GM23248 (cell line): ENCODE results near the gene TMEM126B. TPM values are rescaled to one million over a fixed set of nuclear protein-coding genes. Genes with fewer than 3 reads are reported as not detected.
"Not testable (repeated sequence)": the region's sequence is repeated elsewhere in the genome, so short reads cannot be mapped to it uniquely, and the experiment has no call there.

Experiments
- DNase-seq: peaks from one replicate; pipeline ENCODE4 v3.0.0-alpha.2; 2015
- H2AFZ ChIP-seq: fragments of 200-600 bp; sonication (generic); 2 replicates; pipeline ENCODE4 v1.6.1; 2016; ENCODE audit warnings: antibody characterized with exemption
- H3F3A ChIP-seq: fragments of 200-600 bp; sonication (generic); 2 replicates; pipeline ENCODE4 v1.6.1; 2016; ENCODE audit warnings: mild to moderate bottlenecking, antibody characterized with exemption, mixed run types; ENCODE audit not compliant: insufficient read depth
- H3K27ac ChIP-seq: fragments of 200-600 bp; sonication (generic); 2 replicates; pipeline ENCODE4 v1.5.1; 2016; ENCODE audit warnings: mild to moderate bottlenecking
- H3K27me3 ChIP-seq: fragments of 200-600 bp; sonication (generic); replicated peaks from 2 replicates; pipeline ENCODE4 v1.6.1; 2016; ENCODE audit warnings: mild to moderate bottlenecking; ENCODE audit not compliant: insufficient read depth
- H3K36me3 ChIP-seq: fragments of 200-600 bp; sonication (generic); 2 replicates; pipeline ENCODE4 v1.6.1; 2016; ENCODE audit warnings: low read depth, mild to moderate bottlenecking
- H3K4me1 ChIP-seq: fragments of 200-600 bp; sonication (generic); 2 replicates; pipeline ENCODE4 v1.6.1; 2016; ENCODE audit warnings: mild to moderate bottlenecking; ENCODE audit not compliant: insufficient read depth
- H3K4me2 ChIP-seq: fragments of 200-600 bp; sonication (generic); one replicate; pipeline ENCODE4 v1.6.1; 2016; ENCODE audit warnings: mild to moderate bottlenecking; ENCODE audit not compliant: unreplicated experiment
- H3K4me3 ChIP-seq: fragments of 200-600 bp; sonication (generic); 2 replicates; pipeline ENCODE4 v1.5.1; 2016; ENCODE audit warnings: mild to moderate bottlenecking
- H3K79me2 ChIP-seq: fragments of 200-600 bp; sonication (generic); 2 replicates; pipeline ENCODE4 v1.6.1; 2016; ENCODE audit warnings: mild to moderate bottlenecking; ENCODE audit not compliant: insufficient read depth
- H3K9ac ChIP-seq: fragments of 200-600 bp; sonication (generic); 2 replicates; pipeline ENCODE4 v1.6.1; 2016; ENCODE audit warnings: mild to moderate bottlenecking
- H3K9me2 ChIP-seq: fragments of 200-600 bp; sonication (generic); 2 replicates; pipeline ENCODE4 v1.6.1; 2016; ENCODE audit warnings: mixed run types, mild to moderate bottlenecking, moderate library complexity; ENCODE audit not compliant: insufficient read depth
- H3K9me3 ChIP-seq: fragments of 200-600 bp; sonication (generic); one replicate; pipeline ENCODE4 v1.6.1; 2017; ENCODE audit warnings: low read depth
- H4K20me1 ChIP-seq: fragments of 200-600 bp; sonication (generic); 2 replicates; pipeline ENCODE4 v1.6.0; 2016; ENCODE audit not compliant: insufficient read depth
- EZH2 ChIP-seq: fragments of 200-600 bp; sonication (generic); IDR thresholded peaks from 2 replicates; pipeline ENCODE4 v1.6.1; 2018; ENCODE audit warnings: antibody characterized with exemption, mild to moderate bottlenecking; ENCODE audit not compliant: insufficient read depth, poor library complexity, severe bottlenecking
- EZH2phosphoT487 ChIP-seq: fragments of 200-600 bp; sonication (generic); IDR thresholded peaks from 2 replicates; pipeline ENCODE4 v1.6.1; 2018; ENCODE audit warnings: antibody characterized with exemption, moderate library complexity, mild to moderate bottlenecking, low read depth; ENCODE audit not compliant: insufficient read depth
- WGBS, 2 experiments: methylation state at CpG; one replicate each; pipeline ENCODE4 v1.1.6; 2015 to 2017; ENCODE audit warnings: low lambda C conversion rate in 2 of 2, low coverage in 1 of 2; ENCODE audit errors: missing lambda C conversion rate in 2 of 2; 5-methylcytosine and 5-hydroxymethylcytosine counted together
- in situ Hi-C: fragments of 300-500 bp; cut with MboI; formaldehyde crosslinking; loops from 2 replicates; pipeline ENCODE4 v1.15.0; 2020
- polyA plus RNA-seq: library from polyadenylated mRNA; unstranded; fragments of >200 nt; fragmentation: Nextera tagmentation; extraction: Ambion mirVana; gene quantifications from 2 replicates; pipeline ENCODE4 v1.2.1, GENCODE V29; 2016
- total RNA-seq: library from RNA; depleted of rRNA; stranded (reverse); fragments of >200 nt; shearing (Covaris generic); gene quantifications from 2 replicates; pipeline ENCODE4 v1.2.3, GENCODE V29; 2014

Gene TMEM126B
- total and polyA plus RNA-seq, 2 experiments from 2014 or later: 52.2 to 54.9 TPM

GRCh38 chr11:85668157-85668556, 39.8 kb downstream of the TMEM126B start:
- H3F3A ChIP-seq: no peaks in the 10 kb centered on the region
- H3K9ac ChIP-seq: no peak overlapping the region
- peaks cover 17% of the 10 kb centered on the region for H3K79me2 ChIP-seq
- H3K27ac ChIP-seq: no peak overlapping the region
- H2AFZ ChIP-seq: no peak overlapping the region
- 0 out of 2 replicates have a peak, but pooled peaks cover 2% of the 10 kb centered on the region for H4K20me1 ChIP-seq
- no peaks in the 10 kb centered on the region for H3K36me3 ChIP-seq
- DNase-seq: no peak
- no peak for TF ChIP-seq EZH2
- no peak for TF ChIP-seq EZH2phosphoT487
- H3K27me3 ChIP-seq: no peaks in the 10 kb centered on the region
- WGBS, 2 experiments: 94 to 98% methylated on average over 1 of the region's 1 CpG
- no peaks in the 10 kb centered on the region for H3K4me1 ChIP-seq
- H3K4me2 ChIP-seq: no peak overlapping the region
- H3K9me2 ChIP-seq: no peaks in the 10 kb centered on the region
- in situ Hi-C loops: no loop called here
- no peaks in the 10 kb centered on the region for H3K9me3 ChIP-seq
- no peak overlapping the region for H3K4me3 ChIP-seq

- in situ Hi-C loops, H3K36me3 ChIP-seq, H3K4me1 ChIP-seq, H3F3A ChIP-seq, H2AFZ ChIP-seq, H3K4me3 ChIP-seq, H3K9me2 ChIP-seq, DNase-seq, H3K9me3 ChIP-seq, H4K20me1 ChIP-seq, H3K79me2 ChIP-seq, H3K27me3 ChIP-seq, H3K9ac ChIP-seq, H3K4me2 ChIP-seq, H3K27ac ChIP-seq: not testable (repeated sequence)
These were observed 42.7 kb downstream of the TMEM126B start for GRCh38 chr11:85670949-85671663.

- Histone ChIP-seq H3F3A (no peaks in the 10 kb centered on the region), H3K4me3 (no peak overlapping the region), H3K27ac (no peak overlapping the region), H3K79me2 (no peaks in the 10 kb centered on the region), H3K4me1 (no peaks in the 10 kb centered on the region), H2AFZ (no peak overlapping the region), H4K20me1 (no peaks in the 10 kb centered on the region), H3K9me3 (no peaks in the 10 kb centered on the region), H3K36me3 (no peaks in the 10 kb centered on the region), H3K27me3 (no peaks in the 10 kb centered on the region), H3K9me2 (no peaks in the 10 kb centered on the region), H3K9ac (no peak overlapping the region), H3K4me2 (no peak overlapping the region)
- DNase-seq: no peak
- in situ Hi-C loops: no loop called here
- TF ChIP-seq EZH2phosphoT487 (no peak), EZH2 (no peak)
- WGBS, 2 experiments: 65 to 75% methylated on average over 8 of the region's 8 CpGs
These were observed 43.9 kb downstream of the TMEM126B start for GRCh38 chr11:85672105-85672902.

- Histone ChIP-seq H3K27ac (no peak overlapping the region), H3K4me3 (no peak overlapping the region), H3K9ac (no peak overlapping the region), H3K27me3 (no peaks in the 10 kb centered on the region), H3K4me2 (no peak overlapping the region), H3K36me3 (no peaks in the 10 kb centered on the region), H3K79me2 (no peaks in the 10 kb centered on the region), H3K9me3 (no peaks in the 10 kb centered on the region), H3K9me2 (no peaks in the 10 kb centered on the region), H4K20me1 (no peaks in the 10 kb centered on the region), H2AFZ (no peak overlapping the region), H3F3A (no peaks in the 10 kb centered on the region), H3K4me1 (no peaks in the 10 kb centered on the region)
- DNase-seq: no peak
- 72 to 74% methylated on average over 3 of the region's 3 CpGs for WGBS, 2 experiments
- in situ Hi-C loops: no loop called here
- no peak for TF ChIP-seq EZH2phosphoT487
- no peak for TF ChIP-seq EZH2
These were observed 45.0 kb downstream of the TMEM126B start for GRCh38 chr11:85673393-85673792.
